Activated CD4-positive, alpha-beta T cell treated with anti-CD3 and anti-CD28 coated beads for 36 hours (primary cell): Measurements from ENCODE around the gene COLEC11. TPM values are rescaled to one million over a fixed set of nuclear protein-coding genes. Genes with fewer than 3 reads are reported as not detected.

Source experiments
- ATAC-seq: fragments of 200-7000 bp; cut with Tn5 transposase; one replicate; pipeline ENCODE4 v1.10.0; 2021; ENCODE audit warnings: mild to moderate bottlenecking, moderate library complexity
- CTCF ChIA-PET: fragments of 350-600 bp; sonication (Branson Sonifier 250); formaldehyde crosslinking; loops from one replicate; lab custom pipeline; 2021; ENCODE audit warnings: antibody characterized with exemption; lab: Charles Lee
- POLR2A ChIA-PET: fragments of 350-600 bp; sonication (Branson Sonifier 250); formaldehyde crosslinking; loops from one replicate; lab custom pipeline; 2021; ENCODE audit warnings: antibody characterized with exemption, inconsistent platforms; lab: Charles Lee
- DNase-seq: peaks from one replicate; pipeline ENCODE4 v3.0.0-alpha.2; 2020
- H3K27ac Mint-ChIP-seq: one replicate; pipeline ENCODE4 v1.8.0; 2021; ENCODE audit warnings: mixed read lengths
- H3K27me3 Mint-ChIP-seq: one replicate; pipeline ENCODE4 v1.8.0; 2021; ENCODE audit warnings: mixed read lengths
- H3K36me3 Mint-ChIP-seq: one replicate; pipeline ENCODE4 v1.8.0; 2021; ENCODE audit warnings: low read depth, mixed read lengths
- H3K4me1 Mint-ChIP-seq: one replicate; pipeline ENCODE4 v1.8.0; 2021; ENCODE audit warnings: mixed read lengths
- H3K4me3 Mint-ChIP-seq: one replicate; pipeline ENCODE4 v1.8.0; 2021; ENCODE audit warnings: mild to moderate bottlenecking, moderate library complexity, mixed read lengths
- H3K9me3 Mint-ChIP-seq: one replicate; pipeline ENCODE4 v1.8.0; 2021; ENCODE audit warnings: low read depth, mixed read lengths
- intact Hi-C, 2 experiments: fragments of 100-400 bp; cut with DNase I in 1 of 2; cut with micrococcal nuclease in 1 of 2; formaldehyde crosslinking; loops; one replicate each; pipeline versions ENCODE4 v1.14.2 to v1.15.1; 2022 to 2024; cut with DNase I, micrococcal nuclease
- total RNA-seq, 2 experiments: library from RNA; stranded (reverse); gene quantifications; one replicate each; pipeline ENCODE4 v1.2.3, GENCODE V29; 2021

COLEC11 gene
- total RNA-seq, 2 experiments from 2014 or later = 0.18 to 0.37 TPM

- intact Hi-C loops = no loop called here
- peaks cover under 1% of the 10 kb centered on the region for H3K4me1 Mint-ChIP-seq
- H3K4me3 Mint-ChIP-seq = no peak overlapping the region
- H3K9me3 Mint-ChIP-seq = no peaks in the 10 kb centered on the region
- DNase-seq (no peak), ATAC-seq (no peak)
- no peaks in the 10 kb centered on the region for H3K27me3 Mint-ChIP-seq
- no peak overlapping the region for H3K27ac Mint-ChIP-seq
- H3K36me3 Mint-ChIP-seq = peaks cover 37% of the 10 kb centered on the region
- ChIA-PET CTCF (no interaction called here), POLR2A (no interaction called here)
Measured at GRCh38 chr2:3585261-3586109, 9.4 kb upstream of the COLEC11 start.

GRCh38 chr2:3586220-3586619 is 8.7 kb upstream of the COLEC11 start:
- DNase-seq (no peak), ATAC-seq (no peak)
- ChIA-PET CTCF (no interaction called here), POLR2A (interaction anchor here (0.6 kb wide), 1 partner anchor 38 kb away, joined by 3 read pairs; no protein-coding TSS in a partner anchor)
- Mint-ChIP-seq H3K27ac (no peak overlapping the region), H3K9me3 (no peaks in the 10 kb centered on the region), H3K36me3 (peaks cover 30% of the 10 kb centered on the region), H3K4me1 (no peaks in the 10 kb centered on the region), H3K4me3 (no peak overlapping the region), H3K27me3 (no peaks in the 10 kb centered on the region)
- intact Hi-C loops = no loop called here

- no peaks in the 10 kb centered on the region for H3K27me3 Mint-ChIP-seq
- CTCF ChIA-PET = interaction anchor here (0.8 kb wide), 1 partner anchor 65 kb away, joined by 4 read pairs; no protein-coding TSS in a partner anchor
- H3K36me3 Mint-ChIP-seq = peaks cover 22% of the 10 kb centered on the region
- no peak for ATAC-seq
- POLR2A ChIA-PET = interaction anchor here (1.4 kb wide), 1 partner anchor 8 kb away, joined by 3 read pairs; no protein-coding TSS in a partner anchor
- no peak for DNase-seq
- H3K4me1 Mint-ChIP-seq = no peaks in the 10 kb centered on the region
- no peak overlapping the region for H3K4me3 Mint-ChIP-seq
- no peak overlapping the region for H3K27ac Mint-ChIP-seq
- intact Hi-C loops = no loop called here
- H3K9me3 Mint-ChIP-seq = no peaks in the 10 kb centered on the region
Measured at GRCh38 chr2:3587021-3587420, 7.9 kb upstream of the COLEC11 start.

GRCh38 chr2:3587432-3587831 is 7.5 kb upstream of the COLEC11 start:
- H3K36me3 Mint-ChIP-seq = peaks cover 21% of the 10 kb centered on the region
- ChIA-PET CTCF (interaction anchor here (0.8 kb wide), 1 partner anchor 64 kb away, joined by 4 read pairs; no protein-coding TSS in a partner anchor), POLR2A (interaction anchor here (1.4 kb wide), 1 partner anchor 9 kb away, joined by 3 read pairs; no protein-coding TSS in a partner anchor)
- no peaks in the 10 kb centered on the region for H3K27me3 Mint-ChIP-seq
- H3K4me1 Mint-ChIP-seq = no peaks in the 10 kb centered on the region
- H3K4me3 Mint-ChIP-seq = no peak overlapping the region
- DNase-seq (no peak), ATAC-seq (no peak)
- intact Hi-C loops = no loop called here
- H3K27ac Mint-ChIP-seq = no peak overlapping the region
- no peaks in the 10 kb centered on the region for H3K9me3 Mint-ChIP-seq

- intact Hi-C loops = no loop called here
- no peaks in the 10 kb centered on the region for H3K9me3 Mint-ChIP-seq
- H3K4me3 Mint-ChIP-seq = no peak overlapping the region
- ATAC-seq = no peak
- H3K27ac Mint-ChIP-seq = no peak overlapping the region
- CTCF ChIA-PET = interaction anchor here (0.6 kb wide), 1 partner anchor 141 kb away, joined by 4 read pairs; no protein-coding TSS in a partner anchor
- POLR2A ChIA-PET = interaction anchor here (1.4 kb wide), 1 partner anchor 9 kb away, joined by 3 read pairs; no protein-coding TSS in a partner anchor
- peaks cover 22% of the 10 kb centered on the region for H3K36me3 Mint-ChIP-seq
- DNase-seq = no peak
- H3K4me1 Mint-ChIP-seq = no peaks in the 10 kb centered on the region
- H3K27me3 Mint-ChIP-seq = no peaks in the 10 kb centered on the region
Measured at GRCh38 chr2:3588084-3588483, 6.8 kb upstream of the COLEC11 start.

- Mint-ChIP-seq H3K27ac (no peak overlapping the region), H3K4me1 (no peaks in the 10 kb centered on the region), H3K9me3 (no peaks in the 10 kb centered on the region), H3K27me3 (no peaks in the 10 kb centered on the region), H3K4me3 (no peak overlapping the region), H3K36me3 (peaks cover 21% of the 10 kb centered on the region)
- POLR2A ChIA-PET = interaction anchor here (0.7 kb wide), 1 partner anchor 10 kb away, joined by 3 read pairs; no protein-coding TSS in a partner anchor
- ATAC-seq (no peak), DNase-seq (no peak)
- CTCF ChIA-PET = no interaction called here
- intact Hi-C loops = no loop called here
Measured at GRCh38 chr2:3589086-3589485, 5.8 kb upstream of the COLEC11 start.

- H3K36me3 Mint-ChIP-seq = peaks cover 7% of the 10 kb centered on the region
- no peak overlapping the region for H3K27ac Mint-ChIP-seq
- intact Hi-C loops = no loop called here
- H3K4me3 Mint-ChIP-seq = no peak overlapping the region
- POLR2A ChIA-PET = no interaction called here
- no peak for DNase-seq
- H3K4me1 Mint-ChIP-seq = peaks cover 21% of the 10 kb centered on the region
- H3K9me3 Mint-ChIP-seq = no peaks in the 10 kb centered on the region
- no peak for ATAC-seq
- CTCF ChIA-PET = no interaction called here
- no peaks in the 10 kb centered on the region for H3K27me3 Mint-ChIP-seq
Measured at GRCh38 chr2:3595404-3595803, 492 bp downstream of the COLEC11 start.

- Mint-ChIP-seq H3K9me3 (no peaks in the 10 kb centered on the region), H3K27ac (no peak overlapping the region), H3K4me3 (no peak overlapping the region), H3K4me1 (peaks cover 21% of the 10 kb centered on the region), H3K36me3 (peaks cover 7% of the 10 kb centered on the region), H3K27me3 (no peaks in the 10 kb centered on the region)
- ChIA-PET CTCF (no interaction called here), POLR2A (no interaction called here)
- DNase-seq = peak; percentile 82
- intact Hi-C loops = no loop called here
- ATAC-seq = peak; percentile 97
Measured at GRCh38 chr2:3595985-3596384, 1.1 kb downstream of the COLEC11 start.

- DNase-seq = no peak
- no peaks in the 10 kb centered on the region for H3K27me3 Mint-ChIP-seq
- intact Hi-C loops = no loop called here
- peaks cover 21% of the 10 kb centered on the region for H3K4me1 Mint-ChIP-seq
- H3K36me3 Mint-ChIP-seq = peaks cover 7% of the 10 kb centered on the region
- POLR2A ChIA-PET = no interaction called here
- peak overlapping the region; percentile 19 for H3K27ac Mint-ChIP-seq
- H3K9me3 Mint-ChIP-seq = no peaks in the 10 kb centered on the region
- CTCF ChIA-PET = interaction anchor here (0.7 kb wide), 1 partner anchor 13 kb away, joined by 4 read pairs; no protein-coding TSS in a partner anchor
- H3K4me3 Mint-ChIP-seq = peak overlapping the region; percentile 1
- no peak for ATAC-seq
Measured at GRCh38 chr2:3596901-3597417, 2.0 kb downstream of the COLEC11 start.

GRCh38 chr2:3597567-3597966 is 2.7 kb downstream of the COLEC11 start:
- Mint-ChIP-seq H3K27ac (peak overlapping the region; percentile 9), H3K27me3 (no peaks in the 10 kb centered on the region), H3K36me3 (peaks cover 6% of the 10 kb centered on the region), H3K9me3 (no peaks in the 10 kb centered on the region), H3K4me3 (peak overlapping the region; percentile 1), H3K4me1 (peaks cover 21% of the 10 kb centered on the region)
- ChIA-PET POLR2A (no interaction called here), CTCF (interaction anchor here (0.7 kb wide), 1 partner anchor 14 kb away, joined by 4 read pairs; no protein-coding TSS in a partner anchor)
- DNase-seq (peak; percentile 56), ATAC-seq (peak; percentile 68)
- intact Hi-C loops = no loop called here

- CTCF ChIA-PET = no interaction called here
- no peak overlapping the region for H3K4me3 Mint-ChIP-seq
- POLR2A ChIA-PET = no interaction called here
- DNase-seq (no peak), ATAC-seq (no peak)
- no peak overlapping the region for H3K27ac Mint-ChIP-seq
- H3K4me1 Mint-ChIP-seq = peaks cover 21% of the 10 kb centered on the region
- H3K36me3 Mint-ChIP-seq = peaks cover 2% of the 10 kb centered on the region
- H3K27me3 Mint-ChIP-seq = no peaks in the 10 kb centered on the region
- H3K9me3 Mint-ChIP-seq = no peaks in the 10 kb centered on the region
- intact Hi-C loops = no loop called here
Measured at GRCh38 chr2:3598197-3598910, 3.4 kb downstream of the COLEC11 start.
